Esophagus squamous epithelium (tissue), 5 donors: ENCODE data around the gene BABAM2. TPM values are rescaled to one million over a fixed set of nuclear protein-coding genes. Genes with fewer than 3 reads are reported as not detected.

Experiments used
- DNase-seq: peaks from one replicate; lab custom pipeline; 2025; lab: John Stamatoyannopoulos, UW
- H3K27ac ChIP-seq, 4 donors: fragments of 200-600 bp; sonication (generic); one replicate each; pipeline ENCODE4 v1.5.1; 2016 to 2019; ENCODE audit warnings: mild to moderate bottlenecking in 1 of 4
- H3K27me3 ChIP-seq, 4 donors: fragments of 200-600 bp; sonication (generic); 1 replicate in 3 of 4; 2 replicates in 1 of 4; pipeline versions ENCODE4 v1.5.1 to v1.6.0; 2017 to 2021; ENCODE audit warnings: antibody characterized with exemption in 1 of 4
- H3K36me3 ChIP-seq, 3 donors: fragments of 200-600 bp; sonication (generic); one replicate each; pipeline ENCODE4 v1.5.1; 2016 to 2019
- H3K4me1 ChIP-seq, 3 donors: fragments of 200-600 bp; sonication (generic); one replicate each; pipeline ENCODE4 v1.5.1; 2017 to 2019
- H3K4me3 ChIP-seq, 4 donors: fragments of 200-600 bp; sonication (generic); 1 replicate in 3 of 4; 2 replicates in 1 of 4; pipeline ENCODE4 v1.5.1; 2016 to 2019; ENCODE audit warnings: mild to moderate bottlenecking in 2 of 4, moderate library complexity in 1 of 4
- H3K9me3 ChIP-seq, 3 donors: fragments of 200-600 bp; sonication (generic); one replicate each; pipeline ENCODE4 v1.5.1; 2016 to 2019
- CTCF ChIP-seq, 6 experiments: fragments of 450-650 bp in 4 of 6; fragments of 200-600 bp in 2 of 6; sonication (generic) in 2 of 6; IDR thresholded peaks; one replicate each; pipeline ENCODE4 v1.5.1; 2016 to 2019; ENCODE audit warnings: antibody characterized with exemption in 6 of 6, mild to moderate bottlenecking in 4 of 6, moderate library complexity in 4 of 6
- POLR2A ChIP-seq, 4 donors: fragments of 450-650 bp; IDR thresholded peaks; one replicate each; pipeline ENCODE4 v1.6.1; 2017; ENCODE audit warnings: antibody characterized with exemption in 4 of 4, mild to moderate bottlenecking in 4 of 4, moderate library complexity in 3 of 4
- WGBS, 2 donors: methylation state at CpG; one replicate each; pipeline ENCODE4 v1.1.5; 2018; 5-methylcytosine and 5-hydroxymethylcytosine counted together
- intact Hi-C: fragments of 100-400 bp; cut with DNase I; formaldehyde crosslinking; loops from one replicate; pipeline ENCODE4 v1.15.0; 2022
- total RNA-seq, 4 donors: library from RNA; depleted of rRNA; stranded (reverse); fragments of >200 nt; gene quantifications; one replicate each; pipeline ENCODE4 v1.1.0, GENCODE V29; 2016
- donor health status: DM: yes; HTN: yes; CAD: no.

BABAM2 gene
- total RNA-seq, 4 donors from 2014 or later: 16.6 to 28.3 (median 24.3) TPM

- intact Hi-C loops: no loop called here
- no peak for TF ChIP-seq POLR2A (IDR thresholded peaks at IDR 0.05)
- TF ChIP-seq CTCF (IDR thresholded peaks at IDR 0.05): no peak
- Histone ChIP-seq H3K9me3 (no peaks in the 10 kb centered on the region), H3K27me3 (no peaks in the 10 kb centered on the region), H3K4me1 (peaks cover 0 to 63% (median 6%) of the 10 kb centered on the region in 3 donors), H3K36me3 (peaks cover 0 to 6% (median 0%) of the 10 kb centered on the region in 3 donors), H3K4me3 (no peak overlapping the region), H3K27ac (peak overlapping the region in 3 of 4 donors; percentile 46 to 76 (median 69))
- 91 to 96% methylated on average over 2 of the region's 2 CpGs for WGBS, 2 donors
- DNase-seq: no peak
Observed at GRCh38 chr2:28297531-28297930, 407.0 kb downstream of the BABAM2 start.

- 79 to 85% methylated on average over 3 of the region's 3 CpGs for WGBS, 2 donors
- intact Hi-C loops: no loop called here
- Histone ChIP-seq H3K4me3 (no peak overlapping the region), H3K27me3 (no peaks in the 10 kb centered on the region), H3K36me3 (peaks cover 0 to 6% (median 0%) of the 10 kb centered on the region in 3 donors), H3K9me3 (no peaks in the 10 kb centered on the region), H3K4me1 (peaks cover 0 to 54% (median 4%) of the 10 kb centered on the region in 3 donors), H3K27ac (peak overlapping the region in 2 of 4 donors; percentile 69 to 76)
- TF ChIP-seq CTCF (IDR thresholded peaks at IDR 0.05): no peak
- no peak for TF ChIP-seq POLR2A (IDR thresholded peaks at IDR 0.05)
- DNase-seq: no peak
Observed at GRCh38 chr2:28298406-28298805, 407.9 kb downstream of the BABAM2 start.

- Histone ChIP-seq H3K4me1 (peaks cover 0 to 38% (median 4%) of the 10 kb centered on the region in 3 donors), H3K36me3 (peaks cover 0 to 9% (median 0%) of the 10 kb centered on the region in 3 donors), H3K4me3 (peak overlapping the region in 1 of 4 donors; percentile 31), H3K27ac (peak overlapping the region; percentile 33 to 71 (median 62)), H3K27me3 (no peaks in the 10 kb centered on the region), H3K9me3 (peaks cover 0 to 12% (median 0%) of the 10 kb centered on the region in 3 donors)
- TF ChIP-seq POLR2A (IDR thresholded peaks at IDR 0.05) (no peak), CTCF (IDR thresholded peaks at IDR 0.05) (no peak)
- intact Hi-C loops: no loop called here
- WGBS, 2 donors: 67 to 70% methylated on average over 9 of the region's 9 CpGs
- DNase-seq: no peak
Observed at GRCh38 chr2:28300485-28301341, 410.2 kb downstream of the BABAM2 start.

GRCh38 chr2:28305202-28305601 is 414.7 kb downstream of the BABAM2 start:
- Histone ChIP-seq H3K27ac (no peak overlapping the region), H3K9me3 (peaks cover 0 to 12% (median 0%) of the 10 kb centered on the region in 3 donors), H3K4me1 (peaks cover 0 to 11% (median 4%) of the 10 kb centered on the region in 3 donors), H3K4me3 (no peak overlapping the region), H3K36me3 (peaks cover 0 to 10% (median 0%) of the 10 kb centered on the region in 3 donors), H3K27me3 (no peaks in the 10 kb centered on the region)
- intact Hi-C loops: no loop called here
- DNase-seq: no peak
- TF ChIP-seq CTCF (IDR thresholded peaks at IDR 0.05) (no peak), POLR2A (IDR thresholded peaks at IDR 0.05) (no peak)
- 93 to 100% methylated on average over 1 of the region's 1 CpG for WGBS, 2 donors

- WGBS, 2 donors: 63 to 75% methylated on average over 2 of the region's 2 CpGs
- Histone ChIP-seq H3K36me3 (peaks cover 0 to 13% (median 0%) of the 10 kb centered on the region in 3 donors), H3K4me1 (peaks cover 0 to 16% (median 0%) of the 10 kb centered on the region in 3 donors), H3K4me3 (no peak overlapping the region), H3K9me3 (peaks cover 0 to 5% (median 0%) of the 10 kb centered on the region in 3 donors), H3K27me3 (no peaks in the 10 kb centered on the region), H3K27ac (no peak overlapping the region)
- TF ChIP-seq CTCF (IDR thresholded peaks at IDR 0.05) (no peak), POLR2A (IDR thresholded peaks at IDR 0.05) (no peak)
- DNase-seq: no peak
- intact Hi-C loops: no loop called here
Observed at GRCh38 chr2:28310107-28310506, 419.6 kb downstream of the BABAM2 start.
